T-helper 1 cell treated with Interleukin-12 subunit alpha and Interleukin-12 subunit beta and Interleukin-4 antibody, amounts not matched to agents 30 ng/mL and 1 ng/mL, for 36 hours (primary cell): ENCODE results near the gene ABHD2. TPM values are rescaled to one million over a fixed set of nuclear protein-coding genes. Genes with fewer than 3 reads are reported as not detected.

ENCODE experiments used
- total RNA-seq: library from RNA; stranded (reverse); gene quantifications from 2 replicates; pipeline ENCODE4 v1.2.3, GENCODE V29; 2022

Gene ABHD2
- total RNA-seq, 1 donor from 2014 or later, result 65.0 TPM

Other genes starting within 250 kb of the ABHD2 start
- 182 and 191 TPM in 2 replicates for gene HAPLN3, start 192.9 kb upstream of the ABHD2 start, total RNA-seq
- 15.2 and 18.7 TPM in 2 replicates for gene MFGE8, start 175.1 kb upstream of the ABHD2 start, total RNA-seq
- gene RLBP1, start 133.1 kb downstream of the ABHD2 start, total RNA-seq, result not detected in 2 replicates
- gene FANCI, start 155.5 kb downstream of the ABHD2 start, total RNA-seq, result 135 and 138 TPM in 2 replicates
- gene POLG, start 246.4 kb downstream of the ABHD2 start, total RNA-seq, result 110 and 127 TPM in 2 replicates